ENCODE results near the gene PAX3.

The PAX3 gene

DNA sequence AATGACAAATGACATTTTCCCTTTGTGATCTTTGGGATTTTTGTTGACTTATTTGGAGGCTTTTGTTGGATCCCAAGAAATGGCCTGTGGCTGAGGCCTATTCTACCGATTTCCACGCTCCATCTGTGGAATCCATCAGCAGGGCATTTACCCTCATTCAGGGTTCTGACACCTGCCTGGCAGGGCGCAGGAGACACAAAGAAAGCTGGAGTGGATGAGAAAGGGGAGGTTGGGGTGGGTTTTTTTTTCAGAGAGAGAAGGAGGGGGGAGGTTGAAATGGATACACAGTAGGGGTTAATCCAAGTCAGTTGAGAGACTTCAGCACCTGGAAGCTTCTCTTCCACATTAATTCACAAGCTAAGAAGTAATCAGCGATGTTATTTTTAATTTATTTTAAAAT is 59.7 kb downstream of the PAX3 start:
- TF ChIP-seq, protein P1, sequence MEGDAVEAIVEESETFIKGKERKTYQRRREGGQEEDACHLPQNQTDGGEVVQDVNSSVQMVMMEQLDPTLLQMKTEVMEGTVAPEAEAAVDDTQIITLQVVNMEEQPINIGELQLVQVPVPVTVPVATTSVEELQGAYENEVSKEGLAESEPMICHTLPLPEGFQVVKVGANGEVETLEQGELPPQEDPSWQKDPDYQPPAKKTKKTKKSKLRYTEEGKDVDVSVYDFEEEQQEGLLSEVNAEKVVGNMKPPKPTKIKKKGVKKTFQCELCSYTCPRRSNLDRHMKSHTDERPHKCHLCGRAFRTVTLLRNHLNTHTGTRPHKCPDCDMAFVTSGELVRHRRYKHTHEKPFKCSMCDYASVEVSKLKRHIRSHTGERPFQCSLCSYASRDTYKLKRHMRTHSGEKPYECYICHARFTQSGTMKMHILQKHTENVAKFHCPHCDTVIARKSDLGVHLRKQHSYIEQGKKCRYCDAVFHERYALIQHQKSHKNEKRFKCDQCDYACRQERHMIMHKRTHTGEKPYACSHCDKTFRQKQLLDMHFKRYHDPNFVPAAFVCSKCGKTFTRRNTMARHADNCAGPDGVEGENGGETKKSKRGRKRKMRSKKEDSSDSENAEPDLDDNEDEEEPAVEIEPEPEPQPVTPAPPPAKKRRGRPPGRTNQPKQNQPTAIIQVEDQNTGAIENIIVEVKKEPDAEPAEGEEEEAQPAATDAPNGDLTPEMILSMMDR (conservative IDR thresholded peaks at IDR 0.05; ENCODE audit: low read length): no peak
- no peak for DNase-seq (ENCODE audit: low read depth)
- no peak overlapping the region for H3K4me3 ChIP-seq (ENCODE audit: low read length)

DNA sequence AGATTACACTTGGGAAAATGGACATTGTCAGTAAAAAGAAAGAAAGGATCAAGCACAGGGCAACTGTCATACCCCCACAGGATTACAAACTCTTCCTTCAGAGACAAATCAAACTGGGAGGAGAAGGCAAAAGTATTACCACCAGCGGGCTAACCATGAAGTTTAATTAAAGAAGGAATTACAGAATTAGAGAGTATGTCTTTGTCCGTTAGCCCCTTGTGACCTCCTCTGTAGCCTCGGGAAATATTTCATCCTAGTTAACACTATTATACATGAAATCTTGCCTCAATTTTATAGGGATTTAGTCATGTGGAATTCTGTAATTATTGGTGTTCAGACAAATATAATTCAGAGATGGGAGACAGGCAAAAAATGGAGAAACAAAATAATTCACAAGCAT is 60.7 kb downstream of the PAX3 start:
- no peak overlapping the region for H3K4me3 ChIP-seq (ENCODE audit: low read length)
- TF ChIP-seq, protein P1 (conservative IDR thresholded peaks at IDR 0.05; ENCODE audit: low read length): no peak
- no peak for DNase-seq (ENCODE audit: low read depth)

DNA sequence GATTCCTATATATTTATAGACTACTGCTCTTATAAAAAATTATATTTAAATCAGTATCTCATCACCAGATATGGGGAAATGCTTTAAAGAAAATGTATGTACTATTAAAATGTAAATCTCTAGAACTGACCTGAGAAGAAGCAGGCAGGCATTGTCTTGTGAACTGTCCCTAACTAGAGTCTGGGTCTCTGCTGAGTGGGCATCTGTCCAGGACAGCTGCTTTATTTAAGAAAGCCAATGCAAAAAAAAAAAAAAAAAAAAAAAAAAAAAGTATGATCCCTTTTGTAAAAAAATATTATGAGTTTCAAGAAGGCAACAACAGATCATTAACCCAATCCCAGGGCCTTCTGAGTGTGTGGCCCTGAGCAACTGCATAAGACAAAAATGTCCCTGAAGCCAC is 66.0 kb downstream of the PAX3 start:
- DNase-seq (ENCODE audit: low read depth): no peak
- no peak overlapping the region for H3K4me3 ChIP-seq (ENCODE audit: low read length)
- TF ChIP-seq, protein P1 (conservative IDR thresholded peaks at IDR 0.05; ENCODE audit: low read length): no peak

DNA sequence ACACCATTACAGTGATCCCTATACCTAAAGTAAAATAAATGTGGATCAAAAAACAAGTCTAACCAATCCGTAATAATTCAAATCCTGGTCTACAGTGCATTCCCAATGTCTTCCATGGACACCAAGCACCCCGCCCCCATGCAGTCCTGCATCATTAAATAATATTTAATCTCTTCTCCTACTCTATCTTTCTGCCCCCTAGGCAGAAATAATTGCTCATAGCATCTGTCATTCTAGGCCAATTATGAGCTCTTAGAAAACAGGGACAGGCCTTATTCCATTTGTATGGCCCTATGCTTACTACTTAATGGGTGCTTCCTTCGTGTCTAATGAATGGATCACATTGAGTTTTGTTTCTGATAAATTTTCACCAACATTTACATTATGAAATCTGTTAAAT is 66.4 kb downstream of the PAX3 start:
- H3K4me3 ChIP-seq (ENCODE audit: low read length): no peak overlapping the region
- TF ChIP-seq, protein P1 (conservative IDR thresholded peaks at IDR 0.05; ENCODE audit: low read length): no peak
- DNase-seq (ENCODE audit: low read depth): no peak

DNA sequence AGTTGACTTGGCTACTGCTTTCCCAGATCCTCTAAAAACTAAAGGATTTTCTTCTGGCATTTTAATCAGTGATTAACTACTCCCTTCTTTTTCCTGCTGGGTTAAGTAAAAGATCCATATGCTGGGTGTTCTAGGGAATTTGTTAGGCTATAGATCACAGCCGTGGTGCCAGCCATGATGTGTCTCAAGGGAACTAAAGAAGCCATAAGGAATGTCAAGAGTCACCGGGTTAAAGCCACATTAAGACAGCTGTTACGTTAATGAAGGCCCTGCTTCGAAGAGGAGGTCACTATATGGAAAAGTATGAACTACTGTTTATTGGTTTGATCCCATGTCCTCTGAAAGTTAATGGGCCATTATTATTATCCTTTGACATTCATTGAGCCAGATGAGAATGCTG is 70.7 kb downstream of the PAX3 start:
- H3K4me3 ChIP-seq (ENCODE audit: low read length): no peak overlapping the region
- DNase-seq (ENCODE audit: low read depth): no peak
- TF ChIP-seq, protein P1 (conservative IDR thresholded peaks at IDR 0.05; ENCODE audit: low read length): no peak

DNA sequence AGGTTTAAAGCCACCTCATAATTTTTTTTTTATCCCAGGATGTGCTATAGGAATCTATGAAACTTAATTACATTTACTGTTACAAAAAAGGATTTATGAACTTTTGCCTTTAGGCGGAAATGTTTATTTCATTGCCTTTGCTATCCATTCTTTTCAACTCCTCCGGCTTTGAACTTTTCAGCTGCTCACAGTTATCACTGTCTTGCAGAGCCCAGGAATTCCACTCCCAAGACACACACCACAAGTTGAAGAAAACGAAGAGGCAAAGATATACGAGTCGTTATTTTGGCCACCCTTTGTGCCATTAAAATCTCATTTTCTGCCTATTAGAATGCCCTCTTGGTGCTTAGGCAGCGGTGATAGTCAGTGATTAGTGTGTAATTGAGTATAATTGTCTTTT is 80.0 kb downstream of the PAX3 start:
- no peak for DNase-seq (ENCODE audit: low read depth)
- H3K4me3 ChIP-seq (ENCODE audit: low read length): no peak overlapping the region
- TF ChIP-seq, protein P1 (conservative IDR thresholded peaks at IDR 0.05; ENCODE audit: low read length): no peak

DNA sequence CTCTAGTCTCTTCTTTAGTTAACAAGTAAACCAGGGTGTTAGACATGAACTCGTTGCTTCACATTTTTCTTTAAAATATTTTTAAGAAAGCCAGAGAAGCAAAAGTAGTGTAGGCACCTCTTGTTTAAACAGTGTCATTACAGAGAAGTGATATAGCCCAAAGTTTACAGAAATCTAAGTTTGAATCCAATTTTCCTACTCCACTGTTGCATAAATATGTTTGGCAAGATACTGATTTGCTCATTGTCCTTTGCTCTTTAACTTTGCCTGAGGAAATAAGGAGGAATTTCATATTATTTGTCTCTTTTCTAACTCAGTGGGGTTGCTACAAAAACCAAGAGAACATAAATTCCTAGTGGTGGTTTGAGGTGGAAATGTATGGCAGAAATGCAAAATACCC is 81.1 kb downstream of the PAX3 start:
- DNase-seq (ENCODE audit: low read depth): no peak
- TF ChIP-seq, protein P1 (conservative IDR thresholded peaks at IDR 0.05; ENCODE audit: low read length): no peak
- H3K4me3 ChIP-seq (ENCODE audit: low read length): no peak overlapping the region

Data from AG10803 (cell line).